ENCODE results near the gene DHX32.

GRCh38 chr10:125799451-125800182 is 81.5 kb downstream of the DHX32 start:
- no peak for TF ChIP-seq CTCF (IDR thresholded peaks at IDR 0.05)
- no peak for TF ChIP-seq POLR2A (IDR thresholded peaks at IDR 0.05)
